DND-41 (cell line): ENCODE data around the gene PEMT.

ENCODE experiments used
- EZH2 ChIP-seq: IDR thresholded peaks from 3 replicates; pipeline ENCODE4 v1.6.1; 2012; ENCODE audit warnings: borderline replicate concordance, low read depth, mild to moderate bottlenecking, moderate library complexity, low read length, inconsistent platforms; ENCODE audit not compliant: severe bottlenecking
- TF ChIP-seq, protein P1 (sequence below): IDR thresholded peaks from 2 replicates; pipeline ENCODE4 v1.5.1; 2012; ENCODE audit warnings: borderline replicate concordance, low read length, moderate library complexity, mild to moderate bottlenecking; ENCODE audit not compliant: poor library complexity, severe bottlenecking; ENCODE audit errors: extremely low read depth

DNA sequence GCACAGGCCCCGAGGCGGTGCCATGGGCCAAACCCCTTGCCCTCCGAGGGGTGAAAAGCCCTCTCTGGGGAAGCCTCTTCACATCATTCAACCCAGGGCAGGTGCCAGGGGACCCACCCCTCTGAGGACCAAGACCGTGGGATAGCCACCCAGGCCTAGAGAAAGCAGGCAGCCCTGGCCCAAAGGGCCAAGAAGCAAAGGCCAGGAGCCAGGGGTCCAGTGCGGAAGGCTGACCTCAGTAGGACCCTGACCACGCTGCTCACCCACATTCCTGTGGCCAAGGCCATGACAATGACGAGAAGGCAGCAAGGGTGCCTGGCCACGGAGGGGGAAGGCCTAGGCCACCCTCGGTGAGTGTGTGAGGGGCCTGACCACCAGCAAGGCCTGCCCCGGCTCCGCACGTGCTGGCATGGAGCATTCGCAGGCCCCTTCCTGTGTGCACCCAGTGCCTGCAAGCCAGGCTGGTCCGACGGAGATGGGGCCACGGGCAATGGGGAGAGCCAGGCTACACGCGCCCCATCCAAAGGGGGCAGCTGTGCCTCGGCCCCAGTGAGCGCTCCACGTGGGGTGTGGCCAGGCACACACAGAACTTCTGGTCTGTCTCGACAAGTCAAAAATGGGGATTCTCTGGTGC lies 70.8 kb downstream of the PEMT start:
- TF ChIP-seq, protein P1, sequence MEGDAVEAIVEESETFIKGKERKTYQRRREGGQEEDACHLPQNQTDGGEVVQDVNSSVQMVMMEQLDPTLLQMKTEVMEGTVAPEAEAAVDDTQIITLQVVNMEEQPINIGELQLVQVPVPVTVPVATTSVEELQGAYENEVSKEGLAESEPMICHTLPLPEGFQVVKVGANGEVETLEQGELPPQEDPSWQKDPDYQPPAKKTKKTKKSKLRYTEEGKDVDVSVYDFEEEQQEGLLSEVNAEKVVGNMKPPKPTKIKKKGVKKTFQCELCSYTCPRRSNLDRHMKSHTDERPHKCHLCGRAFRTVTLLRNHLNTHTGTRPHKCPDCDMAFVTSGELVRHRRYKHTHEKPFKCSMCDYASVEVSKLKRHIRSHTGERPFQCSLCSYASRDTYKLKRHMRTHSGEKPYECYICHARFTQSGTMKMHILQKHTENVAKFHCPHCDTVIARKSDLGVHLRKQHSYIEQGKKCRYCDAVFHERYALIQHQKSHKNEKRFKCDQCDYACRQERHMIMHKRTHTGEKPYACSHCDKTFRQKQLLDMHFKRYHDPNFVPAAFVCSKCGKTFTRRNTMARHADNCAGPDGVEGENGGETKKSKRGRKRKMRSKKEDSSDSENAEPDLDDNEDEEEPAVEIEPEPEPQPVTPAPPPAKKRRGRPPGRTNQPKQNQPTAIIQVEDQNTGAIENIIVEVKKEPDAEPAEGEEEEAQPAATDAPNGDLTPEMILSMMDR, result no peak
- TF ChIP-seq EZH2, result no peak
